Activated B cell treated with CpG ODN at 0.5 μM for 24 hours (primary cell): ENCODE data around the gene XRCC3. TPM values are rescaled to one million over a fixed set of nuclear protein-coding genes. Genes with fewer than 3 reads are reported as not detected.

Source experiments
- ATAC-seq: fragments of 200-7000 bp; cut with Tn5 transposase; one replicate; pipeline ENCODE4 v1.10.0; 2021; ENCODE audit warnings: low read depth, mild to moderate bottlenecking, moderate library complexity
- CTCF ChIA-PET: fragments of 350-600 bp; sonication (Branson Sonifier 250); formaldehyde crosslinking; loops from one replicate; lab custom pipeline; 2021; ENCODE audit warnings: antibody characterized with exemption; lab: Charles Lee
- POLR2A ChIA-PET: fragments of 350-600 bp; sonication (Branson Sonifier 250); formaldehyde crosslinking; loops from one replicate; lab custom pipeline; 2021; ENCODE audit warnings: antibody characterized with exemption; lab: Charles Lee
- DNase-seq: peaks from one replicate; pipeline ENCODE4 v3.0.0; 2022
- H3K27ac Mint-ChIP-seq: one replicate; pipeline ENCODE4 v1.8.0; 2020; ENCODE audit warnings: mixed read lengths
- H3K27me3 Mint-ChIP-seq: one replicate; pipeline ENCODE4 v1.8.0; 2021; ENCODE audit warnings: mixed read lengths
- H3K36me3 Mint-ChIP-seq: one replicate; pipeline ENCODE4 v1.8.0; 2021; ENCODE audit warnings: low read depth, mixed read lengths
- H3K4me1 Mint-ChIP-seq: one replicate; pipeline ENCODE4 v1.8.0; 2021; ENCODE audit warnings: mixed read lengths
- H3K4me3 Mint-ChIP-seq: one replicate; pipeline ENCODE4 v1.8.0; 2020; ENCODE audit warnings: mild to moderate bottlenecking, mixed read lengths
- H3K9me3 Mint-ChIP-seq: one replicate; pipeline ENCODE4 v1.8.0; 2020; ENCODE audit warnings: mixed read lengths
- intact Hi-C: fragments of 100-400 bp; cut with micrococcal nuclease; formaldehyde crosslinking; loops from one replicate; pipeline ENCODE4 v1.15.1; 2024
- total RNA-seq: library from RNA; stranded (reverse); gene quantifications from 2 replicates; pipeline ENCODE4 v1.2.3, GENCODE V29; 2022
- TF ChIP-seq, protein P1 (sequence below): fragments of 200-600 bp; IDR thresholded peaks from one replicate; pipeline ENCODE4 v1.8.0; 2022; ENCODE audit warnings: antibody characterized with exemption, mild to moderate bottlenecking

Gene XRCC3
- total RNA-seq, 1 donor from 2014 or later = 26.0 TPM

DNA sequence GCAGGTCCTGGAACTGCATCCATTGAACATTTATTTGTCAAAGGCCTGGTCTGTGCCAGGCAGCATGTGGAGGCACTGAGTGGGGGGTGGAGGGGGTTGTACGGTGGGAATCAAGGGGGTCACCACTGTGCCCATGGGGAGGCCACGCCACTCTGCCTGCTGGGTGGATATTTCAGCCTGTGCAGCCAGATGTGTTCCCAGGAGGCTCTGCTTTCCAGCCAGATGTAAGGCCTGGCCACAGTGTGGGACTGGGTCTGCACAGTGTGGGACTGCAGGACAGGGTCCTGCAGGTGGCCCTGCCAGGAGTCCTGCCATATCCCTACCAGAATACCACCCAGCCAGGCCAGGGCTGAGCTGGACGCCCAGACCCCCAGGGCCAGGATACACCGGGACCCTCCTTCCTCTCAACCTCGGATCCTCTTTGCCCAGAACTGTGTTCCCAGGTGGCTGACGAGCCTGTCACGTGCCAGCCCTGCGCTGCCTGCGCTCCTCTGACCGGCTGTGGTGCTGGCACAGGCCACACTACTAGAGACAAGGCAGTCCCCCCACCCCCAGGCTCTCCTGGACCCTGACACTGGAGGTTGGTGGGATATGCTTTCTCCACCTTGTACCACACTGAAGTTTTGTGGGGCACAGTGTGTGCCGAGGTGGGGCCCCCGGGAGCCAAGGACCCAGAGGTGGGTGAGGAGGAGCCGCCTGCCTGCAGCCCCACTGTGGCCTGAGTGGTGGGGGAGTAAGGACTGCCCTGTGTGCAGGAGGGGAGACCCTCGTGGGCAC is 17.5 kb downstream of the XRCC3 start:
- POLR2A ChIA-PET = no interaction called here
- CTCF ChIA-PET = no interaction called here
- H3K27me3 Mint-ChIP-seq = no peaks in the 10 kb centered on the region
- no peaks in the 10 kb centered on the region for H3K9me3 Mint-ChIP-seq
- ATAC-seq (no peak), DNase-seq (no peak)
- peaks cover 64% of the 10 kb centered on the region for H3K4me1 Mint-ChIP-seq
- H3K27ac Mint-ChIP-seq = peak overlapping the region; percentile 56
- intact Hi-C loops = no loop called here
- no peak overlapping the region for H3K4me3 Mint-ChIP-seq
- TF ChIP-seq, protein P1, sequence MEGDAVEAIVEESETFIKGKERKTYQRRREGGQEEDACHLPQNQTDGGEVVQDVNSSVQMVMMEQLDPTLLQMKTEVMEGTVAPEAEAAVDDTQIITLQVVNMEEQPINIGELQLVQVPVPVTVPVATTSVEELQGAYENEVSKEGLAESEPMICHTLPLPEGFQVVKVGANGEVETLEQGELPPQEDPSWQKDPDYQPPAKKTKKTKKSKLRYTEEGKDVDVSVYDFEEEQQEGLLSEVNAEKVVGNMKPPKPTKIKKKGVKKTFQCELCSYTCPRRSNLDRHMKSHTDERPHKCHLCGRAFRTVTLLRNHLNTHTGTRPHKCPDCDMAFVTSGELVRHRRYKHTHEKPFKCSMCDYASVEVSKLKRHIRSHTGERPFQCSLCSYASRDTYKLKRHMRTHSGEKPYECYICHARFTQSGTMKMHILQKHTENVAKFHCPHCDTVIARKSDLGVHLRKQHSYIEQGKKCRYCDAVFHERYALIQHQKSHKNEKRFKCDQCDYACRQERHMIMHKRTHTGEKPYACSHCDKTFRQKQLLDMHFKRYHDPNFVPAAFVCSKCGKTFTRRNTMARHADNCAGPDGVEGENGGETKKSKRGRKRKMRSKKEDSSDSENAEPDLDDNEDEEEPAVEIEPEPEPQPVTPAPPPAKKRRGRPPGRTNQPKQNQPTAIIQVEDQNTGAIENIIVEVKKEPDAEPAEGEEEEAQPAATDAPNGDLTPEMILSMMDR = no peak
- peaks cover 51% of the 10 kb centered on the region for H3K36me3 Mint-ChIP-seq

DNA sequence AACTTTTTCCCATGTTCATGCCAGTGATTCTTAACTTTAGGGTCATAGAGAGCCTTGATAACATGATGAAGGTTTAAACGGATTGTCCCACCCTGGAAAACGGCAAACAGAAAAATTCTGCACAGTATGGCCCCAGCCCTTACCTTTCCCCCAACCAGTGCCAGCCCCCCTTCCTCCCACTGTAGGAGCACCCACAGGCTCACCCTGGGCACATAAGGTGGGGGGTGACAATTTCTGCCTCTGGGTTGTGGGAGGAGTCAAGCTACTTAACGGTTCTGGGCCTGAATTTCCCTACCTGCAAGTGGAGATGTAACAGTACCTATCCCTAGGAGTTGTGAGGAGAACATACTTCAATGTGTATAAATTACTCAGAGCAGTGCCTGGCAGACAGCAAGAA is 18.0 kb downstream of the XRCC3 start:
- H3K27ac Mint-ChIP-seq = peak overlapping the region; percentile 56
- H3K27me3 Mint-ChIP-seq = no peaks in the 10 kb centered on the region
- H3K4me3 Mint-ChIP-seq = no peak overlapping the region
- H3K9me3 Mint-ChIP-seq = no peaks in the 10 kb centered on the region
- ChIA-PET CTCF (no interaction called here), POLR2A (no interaction called here)
- DNase-seq (no peak), ATAC-seq (no peak)
- H3K36me3 Mint-ChIP-seq = peaks cover 50% of the 10 kb centered on the region
- intact Hi-C loops = no loop called here
- TF ChIP-seq, protein P1 = no peak
- peaks cover 62% of the 10 kb centered on the region for H3K4me1 Mint-ChIP-seq

DNA sequence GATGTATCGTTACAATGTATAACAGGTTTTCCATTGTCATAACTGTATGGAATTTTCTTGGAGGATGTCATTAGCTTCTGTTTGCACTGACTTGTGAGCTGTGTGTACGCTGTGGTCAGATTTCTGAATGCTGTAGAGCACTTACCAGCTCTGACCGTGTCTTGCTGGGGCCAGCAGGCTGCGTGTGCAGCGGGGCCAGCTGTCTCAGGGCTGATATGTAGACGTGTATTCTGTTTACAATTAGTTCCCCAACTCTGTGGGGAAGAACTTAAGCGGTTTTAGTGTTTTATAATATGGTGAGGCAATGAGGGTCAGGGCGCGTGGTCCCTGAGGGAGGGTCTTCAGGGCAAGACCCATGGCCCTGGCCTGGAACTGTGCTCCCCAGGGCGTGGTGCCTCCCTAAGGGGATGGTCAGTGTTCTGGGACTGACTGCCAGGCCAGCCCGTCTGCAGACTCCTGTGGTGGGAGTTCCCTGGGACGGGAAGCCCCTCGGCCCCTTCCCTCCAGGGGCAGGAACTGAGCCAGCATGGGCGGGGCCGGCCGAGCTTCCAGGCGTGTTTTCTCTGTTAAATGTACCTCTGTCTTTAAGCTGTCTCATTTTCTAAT is 18.7 kb downstream of the XRCC3 start:
- ATAC-seq = no peak
- no peak for DNase-seq
- POLR2A ChIA-PET = no interaction called here
- peak overlapping the region; percentile 62 for H3K27ac Mint-ChIP-seq
- CTCF ChIA-PET = no interaction called here
- H3K36me3 Mint-ChIP-seq = peaks cover 46% of the 10 kb centered on the region
- no peaks in the 10 kb centered on the region for H3K9me3 Mint-ChIP-seq
- H3K27me3 Mint-ChIP-seq = no peaks in the 10 kb centered on the region
- intact Hi-C loops = no loop called here
- no peak overlapping the region for H3K4me3 Mint-ChIP-seq
- H3K4me1 Mint-ChIP-seq = peaks cover 62% of the 10 kb centered on the region
- TF ChIP-seq, protein P1 = no peak

DNA sequence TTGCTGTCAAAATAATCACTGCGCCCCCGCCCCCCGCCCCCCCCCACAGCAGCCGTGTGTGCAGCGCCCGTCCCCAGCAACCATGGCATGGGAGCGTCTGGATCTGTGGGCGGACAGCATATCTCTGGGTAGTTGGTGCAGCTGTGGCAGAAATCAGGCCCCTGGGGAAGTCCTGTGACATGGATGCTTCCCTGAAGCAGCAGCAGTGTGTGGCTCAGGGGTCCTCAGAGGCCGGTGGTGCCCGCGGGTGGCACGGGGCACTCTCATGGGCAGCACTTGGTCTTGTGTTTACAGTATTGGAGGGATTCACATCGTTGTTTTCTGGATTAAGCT is 19.2 kb downstream of the XRCC3 start:
- peaks cover 62% of the 10 kb centered on the region for H3K4me1 Mint-ChIP-seq
- H3K4me3 Mint-ChIP-seq = no peak overlapping the region
- no peaks in the 10 kb centered on the region for H3K9me3 Mint-ChIP-seq
- H3K27me3 Mint-ChIP-seq = no peaks in the 10 kb centered on the region
- H3K27ac Mint-ChIP-seq = peak overlapping the region; percentile 62
- CTCF ChIA-PET = no interaction called here
- peaks cover 46% of the 10 kb centered on the region for H3K36me3 Mint-ChIP-seq
- intact Hi-C loops = no loop called here
- DNase-seq = no peak
- TF ChIP-seq, protein P1 = no peak
- POLR2A ChIA-PET = no interaction called here
- ATAC-seq = no peak

DNA sequence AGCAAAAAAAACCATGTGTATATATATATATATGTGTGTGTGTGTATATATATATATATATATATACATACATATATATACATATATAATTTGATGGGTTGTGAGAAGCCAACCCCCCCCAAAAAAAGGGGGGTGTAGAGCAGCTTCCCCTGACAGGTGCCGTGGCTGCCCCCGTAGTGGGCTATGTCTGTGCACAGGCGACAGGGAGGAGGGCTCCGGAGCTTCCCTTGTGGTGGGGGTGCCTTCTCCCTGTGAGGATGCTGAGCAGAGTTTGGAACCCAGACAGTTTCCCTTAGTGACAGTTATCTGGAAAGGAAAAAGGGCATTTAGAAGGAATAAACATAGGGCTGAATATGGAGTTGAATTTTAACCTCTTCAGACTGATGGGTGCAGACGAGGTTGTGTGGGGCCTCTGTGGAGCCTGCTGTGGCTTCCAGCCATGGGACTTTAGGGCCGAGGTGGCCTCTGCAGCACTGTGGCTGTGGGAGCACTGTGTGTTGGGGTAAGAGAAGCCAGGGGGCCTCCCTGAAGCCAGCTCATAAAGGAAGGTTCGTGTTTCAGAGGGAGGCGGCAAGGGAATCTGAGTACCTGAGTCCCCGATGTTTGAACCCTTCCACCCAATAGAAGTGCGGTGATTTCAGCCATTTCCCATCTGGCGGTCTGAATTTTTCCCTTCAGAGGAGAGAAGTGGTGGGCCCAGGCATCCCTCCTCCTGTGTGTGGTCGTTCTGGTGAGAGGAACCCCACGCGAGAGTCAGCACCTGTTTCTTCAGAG is 19.8 kb downstream of the XRCC3 start:
- H3K36me3 Mint-ChIP-seq = peaks cover 46% of the 10 kb centered on the region
- TF ChIP-seq, protein P1 = no peak
- ChIA-PET POLR2A (no interaction called here), CTCF (no interaction called here)
- H3K27ac Mint-ChIP-seq = no peak overlapping the region
- intact Hi-C loops = no loop called here
- ATAC-seq (no peak), DNase-seq (no peak)
- peaks cover 62% of the 10 kb centered on the region for H3K4me1 Mint-ChIP-seq
- no peaks in the 10 kb centered on the region for H3K9me3 Mint-ChIP-seq
- H3K4me3 Mint-ChIP-seq = no peak overlapping the region
- no peaks in the 10 kb centered on the region for H3K27me3 Mint-ChIP-seq
